Measurements from ENCODE around the gene SRSF10. TPM values are rescaled to one million over a fixed set of nuclear protein-coding genes. Genes with fewer than 3 reads are reported as not detected.

The SRSF10 gene
- total and polyA plus RNA-seq, 9 of the 15 experiments (the other 6 are each of a cell fraction or from before 2014, with no cell fraction given), result 154 to 264 (median 205) TPM

GRCh38 chr1:23996700-23997229 lies 16.6 kb upstream of the SRSF10 start (continued):
- no peak for TF ChIP-seq TAF9B (IDR thresholded peaks at IDR 0.05; ENCODE audit: partially characterized antibody)
- no peak for TF ChIP-seq HMBOX1 (IDR thresholded peaks at IDR 0.05)
- TF ChIP-seq NFYB (IDR thresholded peaks at IDR 0.05; ENCODE audit: extremely low read depth, insufficient read length), result no peak
- TF ChIP-seq BACH1 (tag; IDR thresholded peaks at IDR 0.05), result no peak
- no peak for TF ChIP-seq E2F8 (IDR thresholded peaks at IDR 0.05; ENCODE audit: low read depth, partially characterized antibody)
- no peak for TF ChIP-seq ZFPM2 (CRISPR knock-in tag; IDR thresholded peaks at IDR 0.05)
- TF ChIP-seq ZKSCAN8 (CRISPR knock-in tag; IDR thresholded peaks at IDR 0.05), result no peak
- no peak for TF ChIP-seq ZNF224 (CRISPR knock-in tag; IDR thresholded peaks at IDR 0.05)
- TF ChIP-seq MXI1 (IDR thresholded peaks at IDR 0.05; ENCODE audit: low read depth, low read length), result no peak
- no peak for TF ChIP-seq PHF21A (IDR thresholded peaks at IDR 0.05; ENCODE audit: borderline replicate concordance, low read depth)
- TF ChIP-seq ZFP36 (IDR thresholded peaks at IDR 0.05; ENCODE audit: low read depth, low read length, partially characterized antibody), result no peak
- TF ChIP-seq CCAR2 (IDR thresholded peaks at IDR 0.05; ENCODE audit: low read depth, low read length), result no peak

Data from K562 (cell line).